GM12892 (cell line): Measurements from ENCODE around the gene RGP1.

ENCODE experiments used
- DNase-seq: peaks from one replicate; pipeline ENCODE4 v3.0.0; 2011; ENCODE audit not compliant: insufficient read length
- FAIRE-seq: peaks from 2 replicates; lab custom pipeline; 2011; peaks lifted over from hg19 to GRCh38; lab: Jason Lieb, UNC
- POLR2A ChIP-seq: IDR thresholded peaks from 2 replicates; pipeline ENCODE4 v1.6.1; 2011; ENCODE audit warnings: low read depth, low read length, control low read depth
- POLR2AphosphoS5 ChIP-seq: IDR thresholded peaks from 2 replicates; pipeline ENCODE4 v1.6.1; 2011; ENCODE audit warnings: low read depth, low read length, control low read depth
- TAF1 ChIP-seq: IDR thresholded peaks from 2 replicates; pipeline ENCODE4 v1.6.1; 2011; ENCODE audit warnings: low read depth, mild to moderate bottlenecking, control low read depth, low read length, borderline replicate concordance

The RGP1 gene

DNA sequence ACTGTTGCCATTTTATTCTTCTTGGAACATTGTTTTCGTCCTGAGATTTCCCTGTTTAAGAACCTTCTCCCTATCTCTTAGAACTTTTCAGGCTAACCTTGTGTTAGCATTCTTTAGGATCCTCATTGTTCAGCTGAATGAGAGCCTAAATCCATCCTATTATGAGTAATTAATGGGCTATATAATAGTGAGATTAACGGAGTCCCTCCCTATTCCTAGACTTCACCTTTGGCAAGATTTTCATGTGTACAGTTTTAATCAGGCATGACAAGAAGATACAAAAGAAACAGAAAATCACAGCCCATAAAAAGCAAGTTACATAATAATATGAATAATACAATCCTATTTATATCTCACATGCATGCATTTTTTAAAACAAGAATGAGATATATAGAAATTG is 14.1 kb downstream of the RGP1 start:
- no peak for TF ChIP-seq TAF1
- TF ChIP-seq POLR2A, result no peak
- no peak for TF ChIP-seq POLR2AphosphoS5
- DNase-seq (no peak), FAIRE-seq (no peak)

DNA sequence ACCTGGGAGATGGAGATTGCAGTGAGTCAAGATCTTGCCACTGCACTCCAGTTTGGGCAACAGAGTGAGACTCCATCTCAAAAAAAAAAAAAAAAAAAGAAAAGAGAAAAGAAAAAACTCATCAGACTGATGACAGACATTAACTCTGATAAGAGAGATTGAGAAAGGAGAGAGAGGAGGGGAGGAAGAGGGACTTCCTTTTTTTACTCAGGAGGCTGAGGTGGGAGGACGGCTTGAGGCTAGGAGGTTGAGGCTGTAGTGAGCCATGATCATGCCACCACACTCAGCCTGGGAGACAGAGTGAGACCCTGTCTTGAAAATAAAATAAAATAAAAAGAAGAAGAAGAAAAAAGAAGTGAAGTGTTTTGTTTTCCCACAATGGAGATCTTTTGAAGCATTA is 14.7 kb downstream of the RGP1 start:
- TF ChIP-seq POLR2AphosphoS5, result no peak
- no peak for TF ChIP-seq POLR2A
- TF ChIP-seq TAF1, result no peak
- DNase-seq (no peak), FAIRE-seq (no peak)

DNA sequence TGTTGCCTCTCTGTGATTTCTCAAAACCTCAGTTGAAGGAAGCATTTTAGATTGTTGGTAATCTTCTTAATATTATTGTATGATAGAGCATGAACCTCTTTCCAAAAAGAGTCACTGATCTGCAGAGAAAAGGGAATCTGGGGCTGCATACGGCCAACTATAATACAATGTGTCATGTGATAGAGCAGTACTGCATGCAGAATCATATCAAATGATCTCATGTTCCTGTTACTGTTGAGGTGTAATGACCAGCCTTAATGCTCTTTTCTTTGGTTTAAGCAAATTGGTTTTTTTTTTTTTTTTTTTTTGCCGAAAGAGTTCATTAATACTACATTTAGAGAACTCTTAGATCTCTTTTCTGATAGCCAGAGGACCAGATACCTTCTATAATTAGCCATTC is 17.9 kb downstream of the RGP1 start:
- FAIRE-seq (no peak), DNase-seq (no peak)
- TF ChIP-seq TAF1 (no peak), POLR2A (no peak), POLR2AphosphoS5 (no peak)

DNA sequence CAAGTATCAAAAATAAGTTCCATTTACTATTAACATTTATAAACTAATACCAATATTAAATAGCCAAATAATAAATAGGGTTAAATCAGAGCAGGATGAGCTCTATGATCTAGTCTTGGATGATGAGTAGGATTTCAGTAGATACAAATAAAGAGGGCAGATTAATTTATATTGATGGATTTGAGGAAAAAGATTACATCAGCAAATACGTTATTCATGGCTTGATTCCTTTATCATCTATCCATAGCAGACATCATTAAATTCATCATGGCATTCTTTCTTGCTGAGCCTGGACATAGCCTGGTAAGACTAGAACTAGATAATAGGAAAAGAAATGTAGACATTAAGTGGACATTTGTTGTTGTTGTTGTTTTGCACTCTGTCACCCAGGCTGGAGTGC is 18.4 kb downstream of the RGP1 start:
- FAIRE-seq (no peak), DNase-seq (no peak)
- TF ChIP-seq POLR2AphosphoS5, result no peak
- no peak for TF ChIP-seq POLR2A
- TF ChIP-seq TAF1, result no peak

DNA sequence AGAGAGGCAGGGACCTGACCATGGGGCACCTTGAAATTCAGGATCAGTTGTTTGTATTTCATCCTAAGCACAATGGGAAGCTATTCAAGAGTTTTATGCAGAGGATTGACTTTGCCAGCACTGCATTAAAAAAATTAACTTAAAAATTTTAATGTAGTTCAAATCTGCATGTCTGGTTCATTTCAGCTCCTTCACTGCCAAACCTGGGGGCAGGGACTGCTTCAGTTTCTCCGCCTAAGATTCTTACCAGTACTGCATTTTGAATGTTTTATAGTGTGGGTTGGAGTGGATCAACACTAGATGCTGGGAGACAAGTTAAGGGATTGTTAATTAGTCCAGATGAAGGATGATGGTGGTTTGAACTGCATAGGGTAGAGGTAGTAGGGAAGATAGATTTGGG is 20.7 kb downstream of the RGP1 start:
- no peak for DNase-seq
- no peak for FAIRE-seq
- TF ChIP-seq TAF1, result no peak
- TF ChIP-seq POLR2A, result no peak
- TF ChIP-seq POLR2AphosphoS5, result no peak

DNA sequence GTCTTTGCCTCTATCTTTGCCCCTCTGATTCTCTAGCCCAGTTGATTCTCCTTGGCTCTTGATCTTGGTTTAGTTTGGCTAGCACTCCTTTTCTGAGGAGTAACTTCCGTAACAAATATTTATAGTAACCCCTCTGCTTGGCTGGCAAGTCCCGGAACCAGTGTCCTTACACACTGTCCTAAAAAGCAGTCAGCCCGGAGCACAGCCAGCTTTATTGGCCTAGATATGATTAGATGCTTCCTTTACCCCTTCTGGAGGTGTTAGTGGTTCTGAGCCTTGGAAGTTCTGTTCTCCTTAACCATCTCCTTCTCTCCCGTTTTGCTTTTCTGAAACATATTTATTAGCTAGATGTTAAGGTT is 22.0 kb downstream of the RGP1 start:
- no peak for DNase-seq
- FAIRE-seq, result no peak

DNA sequence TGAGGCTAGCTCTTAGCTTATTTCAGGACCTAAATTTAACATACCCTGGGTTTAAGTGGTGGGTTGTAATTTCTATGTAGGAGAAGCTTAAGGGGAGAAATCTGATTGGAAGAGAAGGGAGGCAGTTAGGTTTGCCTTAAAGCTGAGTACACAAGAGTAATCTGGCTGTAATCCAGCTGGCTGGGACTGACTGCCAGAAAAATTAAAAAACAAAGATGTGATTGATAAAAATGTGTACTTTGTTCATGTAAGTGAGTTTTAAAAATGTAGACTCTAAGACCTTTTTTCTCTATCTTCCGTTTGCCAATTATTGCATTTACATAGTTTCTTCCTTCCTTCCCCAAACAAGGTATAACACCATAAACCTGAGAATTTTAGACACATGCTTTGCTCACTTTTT is 22.4 kb downstream of the RGP1 start:
- TF ChIP-seq POLR2A (no peak), POLR2AphosphoS5 (no peak), TAF1 (no peak)
- no peak for DNase-seq
- no peak for FAIRE-seq

More for the DNA sequence above, 22.0 kb downstream of the RGP1 start:
- TF ChIP-seq POLR2AphosphoS5 (no peak), POLR2A (no peak), TAF1 (no peak)

DNA sequence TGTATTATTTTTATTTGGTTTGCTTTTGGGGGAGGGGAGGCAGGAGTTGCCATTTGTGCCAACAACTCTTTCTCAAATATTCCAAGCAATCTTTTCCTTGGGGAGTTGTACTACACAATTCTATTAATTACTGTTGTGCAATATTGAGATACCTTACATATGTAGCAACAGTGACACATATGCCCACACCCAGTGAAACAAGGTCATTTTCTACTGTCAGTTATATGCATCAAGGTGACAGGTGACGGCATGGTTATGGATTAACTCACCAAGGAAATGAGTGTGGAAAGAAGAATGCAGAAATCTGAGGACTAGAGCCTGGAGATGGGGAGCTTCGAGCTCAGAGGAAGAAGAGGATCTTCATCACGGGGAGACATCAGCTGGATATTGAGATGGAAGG is 22.9 kb downstream of the RGP1 start:
- TF ChIP-seq POLR2A (no peak), TAF1 (no peak), POLR2AphosphoS5 (no peak)
- no peak for FAIRE-seq

DNA sequence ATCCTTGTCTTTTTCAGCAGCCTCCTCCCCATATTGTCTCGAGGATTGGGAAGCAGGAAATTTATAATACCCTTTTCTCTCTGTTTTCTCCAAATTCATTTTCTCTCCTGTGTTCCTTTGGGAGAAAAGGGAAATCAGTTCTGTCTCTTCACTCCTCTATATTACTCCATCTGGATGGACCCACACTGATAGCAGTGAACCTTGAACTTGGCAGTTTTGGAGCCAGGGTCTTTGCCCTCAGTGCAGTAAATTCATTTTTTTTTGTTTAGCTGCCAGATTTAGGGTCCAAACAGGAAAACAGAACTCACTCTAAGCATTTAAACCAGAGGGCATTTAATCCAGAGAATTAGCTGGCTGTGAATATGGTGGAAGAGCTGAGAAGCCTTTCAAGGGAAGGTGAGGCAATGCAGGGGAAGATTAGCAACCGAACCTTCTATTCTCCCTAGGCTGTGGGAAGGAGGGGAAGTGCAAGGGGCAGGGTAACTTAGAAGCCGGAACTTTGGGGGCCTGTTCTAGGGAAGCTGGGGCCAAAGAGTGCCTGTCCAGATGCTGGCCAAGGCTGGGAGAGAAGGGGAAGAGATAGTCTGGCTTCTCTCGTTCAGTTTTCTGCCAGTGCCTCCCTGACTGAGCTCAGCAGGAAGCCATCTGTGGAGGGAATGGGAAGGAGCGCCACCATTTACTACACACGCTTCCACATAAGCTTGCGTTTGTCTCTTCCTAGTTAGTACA is 26.0 kb downstream of the RGP1 start:
- no peak for DNase-seq
- FAIRE-seq, result no peak
- no peak for TF ChIP-seq POLR2AphosphoS5
- TF ChIP-seq TAF1, result no peak
- no peak for TF ChIP-seq POLR2A

More for the DNA sequence above, 22.9 kb downstream of the RGP1 start:
- no peak for DNase-seq

DNA sequence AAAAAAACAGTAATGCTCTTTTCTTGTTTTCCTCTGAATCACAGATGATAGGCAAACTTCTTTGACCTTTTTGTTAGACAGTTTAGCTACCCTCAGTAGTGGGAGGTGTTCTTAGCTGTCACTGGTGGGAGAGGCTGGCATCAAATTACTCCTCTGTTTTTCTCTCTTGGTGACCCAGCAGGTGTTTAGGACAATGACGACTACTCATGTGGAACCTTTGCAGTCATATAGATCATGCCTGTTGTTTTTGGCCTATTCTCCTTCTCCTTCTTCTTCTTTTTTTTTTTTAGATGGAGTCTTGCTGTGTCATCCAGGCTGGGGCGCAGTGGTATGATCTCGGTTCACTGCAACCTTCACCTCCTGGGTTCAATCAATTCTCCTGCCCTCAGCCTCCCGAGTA is 26.9 kb downstream of the RGP1 start:
- FAIRE-seq, result no peak
- TF ChIP-seq POLR2A (no peak), TAF1 (no peak), POLR2AphosphoS5 (no peak)
- DNase-seq, result no peak

DNA sequence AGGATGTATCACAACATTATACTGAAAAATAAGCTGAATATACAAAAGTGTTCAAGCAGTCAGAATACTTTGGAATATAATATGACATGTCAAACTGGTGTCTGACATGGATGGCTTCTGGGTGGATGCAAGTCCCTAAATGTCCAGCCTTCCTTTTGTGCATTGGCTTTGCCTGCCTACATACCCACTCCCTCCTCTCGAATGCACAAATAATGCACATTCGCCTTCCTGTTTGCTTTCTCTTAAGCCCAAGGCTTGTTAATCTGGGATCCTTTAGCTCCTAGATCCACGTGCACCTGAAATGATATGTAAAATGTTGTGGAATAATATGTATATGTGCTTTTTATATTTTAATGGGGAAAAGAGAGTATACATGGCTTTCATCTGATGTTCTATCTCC is 29.4 kb downstream of the RGP1 start:
- DNase-seq (no peak), FAIRE-seq (no peak)
- TF ChIP-seq TAF1, result no peak
- no peak for TF ChIP-seq POLR2A
- TF ChIP-seq POLR2AphosphoS5, result no peak

DNA sequence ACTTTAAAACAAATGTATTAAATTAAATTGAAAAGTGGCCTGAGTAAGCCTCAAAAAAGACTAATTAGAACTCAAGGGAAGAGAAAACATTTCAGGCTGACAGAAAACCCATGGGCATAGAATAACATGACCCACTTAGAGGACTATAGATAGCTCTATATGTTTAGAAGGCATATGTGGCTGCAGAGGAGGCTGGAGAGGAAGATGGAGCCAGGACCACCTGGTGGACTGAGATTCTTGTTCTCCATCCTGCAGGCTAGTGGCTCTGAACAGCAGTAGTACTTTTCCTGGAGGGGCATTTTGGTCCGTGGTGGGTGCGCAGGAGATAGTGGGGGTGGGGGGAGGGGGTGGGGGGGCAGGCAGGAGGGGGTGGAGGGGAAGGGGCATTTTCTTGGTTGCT is 32.0 kb downstream of the RGP1 start:
- no peak for TF ChIP-seq TAF1
- no peak for TF ChIP-seq POLR2A
- no peak for TF ChIP-seq POLR2AphosphoS5
- FAIRE-seq (no peak), DNase-seq (no peak)
